IMR-90 (cell line): ENCODE results near the gene CCSER2. TPM values are rescaled to one million over a fixed set of nuclear protein-coding genes. Genes with fewer than 3 reads are reported as not detected.

Experiments
- ATAC-seq: fragments of 200-7000 bp; cut with Tn5 transposase; 2 replicates; pipeline ENCODE4 v1.9.1; 2020; ENCODE audit warnings: low read depth, mild to moderate bottlenecking, moderate library complexity
- BruUV-seq: library from RNA; stranded (reverse); fragments of 400-500 nt; replicated peaks from 2 replicates; lab custom pipeline; 2021; lab: Mats Ljungman, UMichigan
- CTCF ChIA-PET: fragments of 300-600 bp; formaldehyde crosslinking; extraction: SDS; loops from one replicate; lab custom pipeline; 2021; ENCODE audit warnings: antibody characterized with exemption; lab: Yijun Ruan, JAX
- POLR2A ChIA-PET: fragments of 300-600 bp; sonication (Branson Sonifier 250); formaldehyde crosslinking; loops from one replicate; lab custom pipeline; 2022; ENCODE audit warnings: antibody characterized with exemption; ENCODE audit not compliant: unreplicated experiment; lab: Charles Lee
- DNase-seq: peaks from one replicate; pipeline ENCODE4 v3.0.0; 2013
- H2AFZ ChIP-seq: replicated peaks from 2 replicates; pipeline ENCODE3; 2013; ENCODE audit warnings: low read length, mild to moderate bottlenecking; ENCODE audit not compliant: poor library complexity
- H2AK5ac ChIP-seq: 2 replicates; pipeline ENCODE4 v1.6.1; 2013; ENCODE audit warnings: low read depth, low read length, inconsistent platforms
- H2AK9ac ChIP-seq: replicated peaks from 2 replicates; pipeline ENCODE3; 2013; ENCODE audit warnings: mild to moderate bottlenecking, low read depth, low read length, moderate library complexity; ENCODE audit not compliant: poor library complexity
- H2BK120ac ChIP-seq: 2 replicates; pipeline ENCODE4 v1.6.1; 2013; ENCODE audit warnings: low read depth, low read length, inconsistent platforms
- H2BK15ac ChIP-seq: 3 replicates; pipeline ENCODE4 v1.6.1; 2013; ENCODE audit warnings: low read depth, low read length, inconsistent platforms
- H2BK20ac ChIP-seq: 2 replicates; pipeline ENCODE4 v1.6.1; 2013; ENCODE audit warnings: low read depth, mild to moderate bottlenecking, inconsistent platforms, low read length, moderate library complexity
- H2BK5ac ChIP-seq: 2 replicates; pipeline ENCODE4 v1.6.1; 2013; ENCODE audit warnings: mild to moderate bottlenecking, low read depth, low read length, inconsistent platforms; ENCODE audit not compliant: poor library complexity, severe bottlenecking
- H3K14ac ChIP-seq: replicated peaks from 2 replicates; pipeline ENCODE4 v1.6.1; 2013; ENCODE audit warnings: low read depth, low read length, inconsistent platforms
- H3K18ac ChIP-seq: 2 replicates; pipeline ENCODE4 v1.6.1; 2013; ENCODE audit warnings: low read depth, low read length, control low read depth
- H3K23ac ChIP-seq: 2 replicates; pipeline ENCODE4 v1.6.1; 2013; ENCODE audit warnings: low read depth, low read length, inconsistent platforms
- H3K27ac ChIP-seq: 2 replicates; pipeline ENCODE4 v1.5.1; 2013; ENCODE audit warnings: mild to moderate bottlenecking, control low read depth, low read length; ENCODE audit not compliant: insufficient read depth
- H3K27me3 ChIP-seq: 2 replicates; pipeline ENCODE4 v1.6.1; 2013; ENCODE audit warnings: low read length; ENCODE audit not compliant: control insufficient read depth, insufficient read depth
- H3K36me3 ChIP-seq: 2 replicates; pipeline ENCODE4 v1.6.1; 2013; ENCODE audit warnings: low read length, mixed read lengths; ENCODE audit not compliant: control insufficient read depth, insufficient read depth
- H3K4ac ChIP-seq: 2 replicates; pipeline ENCODE4 v1.6.1; 2013; ENCODE audit warnings: low read depth, low read length, inconsistent platforms
- H3K4me1 ChIP-seq: 2 replicates; pipeline ENCODE4 v1.6.1; 2013; ENCODE audit warnings: low read length, mixed read lengths; ENCODE audit not compliant: control insufficient read depth, insufficient read depth
- H3K4me2 ChIP-seq: 2 replicates; pipeline ENCODE4 v1.6.1; 2013; ENCODE audit warnings: low read depth, mild to moderate bottlenecking, control low read depth, low read length, moderate library complexity
- H3K4me3 ChIP-seq: 2 replicates; pipeline ENCODE4 v1.5.1; 2013; ENCODE audit warnings: low read depth, mild to moderate bottlenecking, control low read depth, low read length, moderate library complexity; ENCODE audit not compliant: insufficient read depth
- H3K56ac ChIP-seq: 2 replicates; pipeline ENCODE4 v1.6.1; 2013; ENCODE audit warnings: low read length, inconsistent platforms; ENCODE audit not compliant: insufficient read depth; ENCODE audit errors: extremely low read depth
- H3K79me1 ChIP-seq, 2 experiments: 2 replicates each; pipeline ENCODE4 v1.6.1; 2013; ENCODE audit warnings: low read length in 2 of 2, inconsistent platforms in 1 of 2, low read depth in 1 of 2
- H3K9ac ChIP-seq: 2 replicates; pipeline ENCODE4 v1.6.1; 2013; ENCODE audit warnings: low read depth, low read length, control low read depth
- H3K9me1 ChIP-seq: 2 replicates; pipeline ENCODE4 v1.6.1; 2013; ENCODE audit warnings: low read length, inconsistent platforms; ENCODE audit not compliant: insufficient read depth
- H3K9me3 ChIP-seq: 2 replicates; pipeline ENCODE4 v1.6.1; 2013; ENCODE audit warnings: low read length; ENCODE audit not compliant: control insufficient read depth, insufficient read depth
- H4K20me1 ChIP-seq: 2 replicates; pipeline ENCODE4 v1.6.1; 2013; ENCODE audit warnings: low read length, inconsistent platforms; ENCODE audit not compliant: insufficient read depth
- H4K5ac ChIP-seq: 2 replicates; pipeline ENCODE4 v1.6.1; 2013; ENCODE audit warnings: mild to moderate bottlenecking, low read depth, low read length, control low read depth
- H4K8ac ChIP-seq, 2 experiments: 2 replicates each; pipeline ENCODE4 v1.6.1; 2013; ENCODE audit warnings: low read depth in 2 of 2, low read length in 2 of 2, control low read depth in 1 of 2, inconsistent platforms in 1 of 2
- H4K91ac ChIP-seq: 2 replicates; pipeline ENCODE4 v1.6.1; 2013; ENCODE audit warnings: low read depth, low read length, inconsistent platforms; ENCODE audit not compliant: insufficient read depth
- BHLHE40 ChIP-seq: fragments of 150-350 bp; IDR thresholded peaks from 2 replicates; pipeline ENCODE4 v1.6.1; 2016; ENCODE audit warnings: mild to moderate bottlenecking, low read depth, low read length
- CEBPB ChIP-seq: IDR thresholded peaks from 2 replicates; pipeline ENCODE4 v1.6.1; 2012; ENCODE audit warnings: low read depth, low read length, improper control_type of control experiment
- CHD1 ChIP-seq: IDR thresholded peaks from 2 replicates; pipeline ENCODE4 v1.6.1; 2012; ENCODE audit warnings: low read depth, low read length, improper control_type of control experiment
- ELK1 ChIP-seq: fragments of 150-350 bp; IDR thresholded peaks from 2 replicates; pipeline ENCODE4 v1.6.1; 2016; ENCODE audit warnings: low read depth, mild to moderate bottlenecking, low read length, moderate library complexity, borderline replicate concordance
- FOS ChIP-seq: fragments of 150-350 bp; IDR thresholded peaks from 2 replicates; pipeline ENCODE4 v1.6.1; 2016; ENCODE audit warnings: low read depth, low read length
- MAFK ChIP-seq: IDR thresholded peaks from 2 replicates; pipeline ENCODE4 v1.6.1; 2012; ENCODE audit warnings: low read depth, low read length, improper control_type of control experiment
- MAZ ChIP-seq: IDR thresholded peaks from 2 replicates; pipeline ENCODE4 v1.6.1; 2012; ENCODE audit warnings: low read depth, mild to moderate bottlenecking, low read length, improper control_type of control experiment, moderate library complexity, borderline replicate concordance
- MXI1 ChIP-seq: IDR thresholded peaks from 2 replicates; pipeline ENCODE4 v1.6.1; 2012; ENCODE audit warnings: low read depth, mild to moderate bottlenecking, low read length, moderate library complexity, borderline replicate concordance
- NFE2L2 ChIP-seq: fragments of 150-350 bp; IDR thresholded peaks from 2 replicates; pipeline ENCODE4 v1.6.1; 2016; ENCODE audit warnings: low read depth, mild to moderate bottlenecking, low read length
- POLR2A ChIP-seq: IDR thresholded peaks from 2 replicates; pipeline ENCODE4 v1.6.1; 2012; ENCODE audit warnings: mild to moderate bottlenecking, low read depth, low read length
- RAD21 ChIP-seq: IDR thresholded peaks from 2 replicates; pipeline ENCODE4 v1.6.1; 2012; ENCODE audit warnings: low read length, improper control_type of control experiment
- RCOR1 ChIP-seq: IDR thresholded peaks from 2 replicates; pipeline ENCODE4 v1.6.1; 2012; ENCODE audit warnings: mild to moderate bottlenecking, low read length, improper control_type of control experiment; ENCODE audit not compliant: insufficient replicate concordance
- RFX5 ChIP-seq: IDR thresholded peaks from 2 replicates; pipeline ENCODE4 v1.8.0; 2012; ENCODE audit warnings: low read depth, mild to moderate bottlenecking, low read length, moderate library complexity
- SMC3 ChIP-seq: fragments of 150-350 bp; IDR thresholded peaks from 2 replicates; pipeline ENCODE4 v1.6.1; 2016; ENCODE audit warnings: low read depth, mild to moderate bottlenecking, antibody characterized with exemption, low read length, moderate library complexity
- WGBS, 2 experiments: methylation state at CpG; one replicate each; pipeline versions ENCODE4 v1.1.5 to v1.1.7; 2013; ENCODE audit warnings: missing lambda C conversion rate in 2 of 2; ENCODE audit not compliant: insufficient read length in 1 of 2; ENCODE audit errors: extremely low coverage in 2 of 2; 5-methylcytosine and 5-hydroxymethylcytosine counted together
- dilution Hi-C: fragments of 300-500 bp; cut with HindIII; formaldehyde crosslinking; loops from one replicate; pipeline ENCODE4 v1.14.3; 2018; ENCODE audit warnings: low sequenced_read_pairs; ENCODE audit not compliant: unreplicated experiment
- in situ Hi-C: fragments of 300-500 bp; cut with MboI; formaldehyde crosslinking; loops from 3 replicates; pipeline ENCODE4 v1.14.3; 2019; ENCODE audit warnings: low sequenced_read_pairs, inconsistent platforms, mixed read lengths
- intact Hi-C: fragments of 100-400 bp; cut with micrococcal nuclease; formaldehyde crosslinking; loops from 2 replicates; pipeline ENCODE4 v1.10.0; 2022
- polyA plus RNA-seq, 3 experiments: library from polyadenylated mRNA; depleted of rRNA; stranded (reverse); fragments of >200 nt; gene quantifications; 2 replicates each; pipeline ENCODE4 v1.2.3, GENCODE V29; 2012; ENCODE audit warnings: low replicate concordance in 1 of 3
- total RNA-seq: library from RNA; depleted of rRNA; stranded (reverse); fragments of >200 nt; gene quantifications from 2 replicates; pipeline ENCODE4 v1.2.3, GENCODE V29; 2012
- TF ChIP-seq, protein P1 (sequence below): fragments of 150-350 bp; IDR thresholded peaks from 2 replicates; pipeline ENCODE4 v1.6.1; 2017; ENCODE audit warnings: mild to moderate bottlenecking, antibody characterized with exemption, low read length, low read depth
- TF ChIP-seq, protein P2 (sequence below): conservative IDR thresholded peaks from 2 replicates; pipeline ENCODE4 v1.5.1; 2012; ENCODE audit warnings: mild to moderate bottlenecking, low read depth, low read length, improper control_type of control experiment

CCSER2 gene
- total and polyA plus RNA-seq, 2 of the 4 experiments (the other 2 are of a cell fraction) = 20.4 to 31.7 TPM

GRCh38 chr10:84416245-84416555 is 87.8 kb downstream of the CCSER2 start:
- ATAC-seq = no peak
- Histone ChIP-seq H2AK5ac (no peak overlapping the region), H4K91ac (no peak overlapping the region), H3K23ac (no peak overlapping the region), H3K4me2 (no peak overlapping the region), H3K9ac (no peak overlapping the region), H2BK120ac (no peak overlapping the region), H4K20me1 (peaks cover 10% of the 10 kb centered on the region), H2AK9ac (no peak overlapping the region), H4K5ac (no peak overlapping the region), H3K18ac (no peak overlapping the region), H4K8ac (no peak overlapping the region), H2BK20ac (no peak overlapping the region), H3K14ac (no peak overlapping the region), H3K4me1 (no peaks in the 10 kb centered on the region), H2AFZ (no peak overlapping the region), H3K27me3 (no peaks in the 10 kb centered on the region), H3K79me1 (peaks cover 31 to 35% of the 10 kb centered on the region in 2 experiments), H3K56ac (no peak overlapping the region), H3K9me3 (peaks cover 9% of the 10 kb centered on the region), H2BK15ac (no peak overlapping the region), H2BK5ac (no peak overlapping the region), H3K27ac (no peak overlapping the region), H3K36me3 (peaks cover 7% of the 10 kb centered on the region), H3K4ac (no peak overlapping the region), H3K9me1 (no peaks in the 10 kb centered on the region), H3K4me3 (no peak overlapping the region)
- no TSS peak for BruUV-seq
- in situ Hi-C loops = no loop called here
- dilution Hi-C loops = no loop called here
- POLR2A ChIA-PET = no interaction called here
- WGBS, 2 experiments = no CpG with 5 or more reads among the region's 2 CpGs
- CTCF ChIA-PET = no interaction called here
- intact Hi-C loops = no loop called here
- TF ChIP-seq, protein P1, sequence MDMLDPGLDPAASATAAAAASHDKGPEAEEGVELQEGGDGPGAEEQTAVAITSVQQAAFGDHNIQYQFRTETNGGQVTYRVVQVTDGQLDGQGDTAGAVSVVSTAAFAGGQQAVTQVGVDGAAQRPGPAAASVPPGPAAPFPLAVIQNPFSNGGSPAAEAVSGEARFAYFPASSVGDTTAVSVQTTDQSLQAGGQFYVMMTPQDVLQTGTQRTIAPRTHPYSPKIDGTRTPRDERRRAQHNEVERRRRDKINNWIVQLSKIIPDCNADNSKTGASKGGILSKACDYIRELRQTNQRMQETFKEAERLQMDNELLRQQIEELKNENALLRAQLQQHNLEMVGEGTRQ = no peak
- TF ChIP-seq ELK1 = no peak
- no peak for TF ChIP-seq MAZ
- no peak for TF ChIP-seq SMC3
- no peak for TF ChIP-seq CHD1
- no peak for TF ChIP-seq BHLHE40
- TF ChIP-seq MAFK = no peak
- TF ChIP-seq POLR2A = no peak
- no peak for TF ChIP-seq MXI1
- no peak for TF ChIP-seq FOS
- no peak for TF ChIP-seq RAD21
- TF ChIP-seq NFE2L2 = no peak
- TF ChIP-seq, protein P2, sequence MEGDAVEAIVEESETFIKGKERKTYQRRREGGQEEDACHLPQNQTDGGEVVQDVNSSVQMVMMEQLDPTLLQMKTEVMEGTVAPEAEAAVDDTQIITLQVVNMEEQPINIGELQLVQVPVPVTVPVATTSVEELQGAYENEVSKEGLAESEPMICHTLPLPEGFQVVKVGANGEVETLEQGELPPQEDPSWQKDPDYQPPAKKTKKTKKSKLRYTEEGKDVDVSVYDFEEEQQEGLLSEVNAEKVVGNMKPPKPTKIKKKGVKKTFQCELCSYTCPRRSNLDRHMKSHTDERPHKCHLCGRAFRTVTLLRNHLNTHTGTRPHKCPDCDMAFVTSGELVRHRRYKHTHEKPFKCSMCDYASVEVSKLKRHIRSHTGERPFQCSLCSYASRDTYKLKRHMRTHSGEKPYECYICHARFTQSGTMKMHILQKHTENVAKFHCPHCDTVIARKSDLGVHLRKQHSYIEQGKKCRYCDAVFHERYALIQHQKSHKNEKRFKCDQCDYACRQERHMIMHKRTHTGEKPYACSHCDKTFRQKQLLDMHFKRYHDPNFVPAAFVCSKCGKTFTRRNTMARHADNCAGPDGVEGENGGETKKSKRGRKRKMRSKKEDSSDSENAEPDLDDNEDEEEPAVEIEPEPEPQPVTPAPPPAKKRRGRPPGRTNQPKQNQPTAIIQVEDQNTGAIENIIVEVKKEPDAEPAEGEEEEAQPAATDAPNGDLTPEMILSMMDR = no peak
- TF ChIP-seq CEBPB = no peak
- no peak for TF ChIP-seq RFX5
- no peak for TF ChIP-seq RCOR1
- no peak for DNase-seq
